Liver (tissue), 9 donors: ENCODE measurements around the gene RBM23. TPM values are rescaled to one million over a fixed set of nuclear protein-coding genes. Genes with fewer than 3 reads are reported as not detected.

Source experiments
- DNase-seq: peaks from one replicate; pipeline ENCODE4 v3.0.0-alpha.2; 2017; ENCODE audit warnings: low spot score
- H3K27ac ChIP-seq, 2 donors: one replicate each; pipeline ENCODE4 v1.7.0; 2013; ENCODE audit warnings: inconsistent platforms in 2 of 2, low read length in 2 of 2, control low read depth in 1 of 2, low read depth in 1 of 2, mild to moderate bottlenecking in 1 of 2
- H3K27me3 ChIP-seq, 4 donors: one replicate each; pipeline versions ENCODE4 v1.6.1 to v1.7.0; 2013; ENCODE audit warnings: low read length in 3 of 4, inconsistent platforms in 1 of 4, mild to moderate bottlenecking in 1 of 4, moderate library complexity in 1 of 4; ENCODE audit not compliant: control insufficient read depth in 4 of 4, insufficient read depth in 4 of 4
- H3K36me3 ChIP-seq, 4 donors: one replicate each; pipeline versions ENCODE4 v1.6.1 to v1.7.0; 2013; ENCODE audit warnings: low read length in 3 of 4, mild to moderate bottlenecking in 3 of 4, low read depth in 1 of 4, moderate library complexity in 1 of 4; ENCODE audit not compliant: control insufficient read depth in 4 of 4, insufficient read depth in 3 of 4
- H3K4me1 ChIP-seq, 4 donors: one replicate each; pipeline versions ENCODE4 v1.6.1 to v1.7.0; 2013; ENCODE audit warnings: low read length in 3 of 4, mild to moderate bottlenecking in 3 of 4, moderate library complexity in 1 of 4; ENCODE audit not compliant: control insufficient read depth in 4 of 4, insufficient read depth in 4 of 4
- H3K4me3 ChIP-seq, 3 donors: one replicate each; pipeline versions ENCODE4 v1.6.1 to v1.7.0; 2013; ENCODE audit warnings: low read length in 3 of 3, control low read depth in 1 of 3, low read depth in 1 of 3, mild to moderate bottlenecking in 1 of 3
- H3K9ac ChIP-seq, 2 donors: one replicate each; pipeline ENCODE4 v1.7.0; 2013; ENCODE audit warnings: low read length in 2 of 2, mild to moderate bottlenecking in 2 of 2, moderate library complexity in 2 of 2, control low read depth in 1 of 2, low read depth in 1 of 2
- H3K9me3 ChIP-seq, 4 donors: one replicate each; pipeline versions ENCODE4 v1.6.1 to v1.7.0; 2013; ENCODE audit warnings: low read length in 3 of 4; ENCODE audit not compliant: control insufficient read depth in 4 of 4
- EGR1 ChIP-seq, 2 donors: IDR thresholded peaks; 2 replicates each; pipeline ENCODE4 v1.6.1; 2016 to 2018; ENCODE audit warnings: antibody characterized with exemption in 2 of 2, low read depth in 2 of 2
- FOXA2 ChIP-seq: IDR thresholded peaks from 2 replicates; pipeline ENCODE4 v1.6.1; 2016; ENCODE audit warnings: antibody characterized with exemption
- GABPA ChIP-seq, 2 donors: IDR thresholded peaks in 1 of 2; conservative IDR thresholded peaks in 1 of 2; 2 replicates each; pipeline ENCODE4 v1.6.1; 2016; ENCODE audit warnings: antibody characterized with exemption in 2 of 2, mild to moderate bottlenecking in 1 of 2, moderate library complexity in 1 of 2
- HNF4A ChIP-seq, 2 donors: conservative IDR thresholded peaks; 2 replicates each; pipeline ENCODE4 v1.6.1; 2016; ENCODE audit warnings: antibody characterized with exemption in 2 of 2, mild to moderate bottlenecking in 2 of 2
- HNF4G ChIP-seq: IDR thresholded peaks from 2 replicates; pipeline ENCODE4 v1.6.1; 2016; ENCODE audit warnings: antibody characterized with exemption
- JUND ChIP-seq, 2 donors: IDR thresholded peaks; 2 replicates each; pipeline ENCODE4 v1.6.1; 2016; ENCODE audit warnings: antibody characterized with exemption in 2 of 2
- NR2F2 ChIP-seq: IDR thresholded peaks from 2 replicates; pipeline ENCODE4 v1.6.1; 2016; ENCODE audit warnings: antibody characterized with exemption
- RAD21 ChIP-seq, 2 donors: IDR thresholded peaks; 2 replicates each; pipeline ENCODE4 v1.6.1; 2016; ENCODE audit warnings: antibody characterized with exemption in 2 of 2, mild to moderate bottlenecking in 2 of 2
- RXRA ChIP-seq, 2 donors: IDR thresholded peaks; 2 replicates each; pipeline ENCODE4 v1.6.1; 2017 to 2018; ENCODE audit warnings: antibody characterized with exemption in 2 of 2, mild to moderate bottlenecking in 1 of 2
- SP1 ChIP-seq: IDR thresholded peaks from 2 replicates; pipeline ENCODE4 v1.6.1; 2018; ENCODE audit warnings: antibody characterized with exemption, mild to moderate bottlenecking
- TAF1 ChIP-seq: conservative IDR thresholded peaks from 2 replicates; pipeline ENCODE4 v1.6.1; 2016; ENCODE audit warnings: antibody characterized with exemption, mild to moderate bottlenecking
- YY1 ChIP-seq: IDR thresholded peaks from 2 replicates; pipeline ENCODE4 v1.6.1; 2016; ENCODE audit warnings: antibody characterized with exemption, mild to moderate bottlenecking
- WGBS: extraction: QIAGEN DNeasy Blood & Tissue Kit; methylation state at CpG from one replicate; pipeline ENCODE4 v1.1.7; 2013; 5-methylcytosine and 5-hydroxymethylcytosine counted together
- polyA plus RNA-seq, 2 donors: library from polyadenylated mRNA; stranded (reverse) in 1 of 2; unstranded in 1 of 2; fragments of 200-250 nt in 1 of 2; fragments of >200 nt in 1 of 2; fragmentation: Nextera tagmentation in 1 of 2; extraction: Ambion mirVana in 1 of 2; gene quantifications; one replicate each; pipeline versions ENCODE4 v1.2.1 to v1.2.3, GENCODE V29; 2013 to 2015
- total RNA-seq, 2 donors: library from RNA; depleted of rRNA; stranded (reverse); fragments of >200 nt; gene quantifications; one replicate each; pipeline ENCODE4 v1.2.3, GENCODE V29; 2014
- TF ChIP-seq, protein P1 (sequence below): IDR thresholded peaks from 2 replicates; pipeline ENCODE4 v1.6.1; 2016; ENCODE audit warnings: antibody characterized with exemption
- TF ChIP-seq, protein P2 (sequence below): IDR thresholded peaks from 2 replicates; pipeline ENCODE4 v1.6.1; 2016; ENCODE audit warnings: antibody characterized with exemption
- TF ChIP-seq, protein P3 (sequence below): fragments of 150-350 bp; IDR thresholded peaks from 2 replicates; pipeline ENCODE4 v1.5.1; 2017; ENCODE audit warnings: improper control_type of control experiment, low read depth, low read length; ENCODE audit not compliant: missing input control
- TF ChIP-seq, protein P4 (sequence below): IDR thresholded peaks from 2 replicates; pipeline ENCODE4 v1.6.1; 2016; ENCODE audit warnings: antibody characterized with exemption
- TF ChIP-seq, protein P5 (sequence below): IDR thresholded peaks from 2 replicates; pipeline ENCODE4 v1.6.1; 2016; ENCODE audit warnings: antibody characterized with exemption, mild to moderate bottlenecking
- donor health status: healthy.
- donor health status: healthy.
- donor health status: healthy.
- donor health status: healthy.
- donor health status: healthy.

Gene RBM23
- total and polyA plus RNA-seq, 4 donors, result 22.3 to 242 (median 31.4) TPM

DNA sequence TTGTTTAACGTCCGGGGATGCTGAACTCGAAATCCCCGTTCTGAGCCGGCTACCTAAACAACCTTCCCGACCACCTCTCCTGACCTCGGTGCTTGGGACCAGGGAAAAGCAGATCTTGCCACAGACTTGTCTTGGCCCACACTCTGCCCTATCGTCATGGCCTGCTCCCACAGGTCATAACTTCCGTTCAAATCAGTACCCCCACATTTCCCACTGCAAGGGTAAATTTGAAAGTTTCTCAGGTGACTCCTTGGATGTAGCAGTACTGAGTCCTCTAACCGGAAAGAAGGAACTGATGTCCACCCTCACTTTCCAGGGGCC, 612 bp upstream of the RBM23 start:
- TF ChIP-seq EGR1 (IDR thresholded peaks at IDR 0.05; ENCODE audit: low read depth in 2 of 2) (no peak), SP1 (no peak), HNF4A (conservative IDR thresholded peaks at IDR 0.05) (no peak), TAF1 (no peak), YY1 (no peak), JUND (IDR thresholded peaks at IDR 0.05) (no peak), FOXA2 (no peak), RXRA (IDR thresholded peaks at IDR 0.05) (no peak), RAD21 (IDR thresholded peaks at IDR 0.05) (no peak), HNF4G (no peak), NR2F2 (no peak), GABPA (IDR thresholded peaks at IDR 0.05 in 1 of 2, conservative IDR thresholded peaks at IDR 0.05 in 1 of 2) (no peak)
- TF ChIP-seq, protein P1, sequence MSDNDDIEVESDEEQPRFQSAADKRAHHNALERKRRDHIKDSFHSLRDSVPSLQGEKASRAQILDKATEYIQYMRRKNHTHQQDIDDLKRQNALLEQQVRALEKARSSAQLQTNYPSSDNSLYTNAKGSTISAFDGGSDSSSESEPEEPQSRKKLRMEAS, result no peak
- TF ChIP-seq, protein P2, sequence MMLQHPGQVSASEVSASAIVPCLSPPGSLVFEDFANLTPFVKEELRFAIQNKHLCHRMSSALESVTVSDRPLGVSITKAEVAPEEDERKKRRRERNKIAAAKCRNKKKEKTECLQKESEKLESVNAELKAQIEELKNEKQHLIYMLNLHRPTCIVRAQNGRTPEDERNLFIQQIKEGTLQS, result no peak
- TF ChIP-seq, protein P3, sequence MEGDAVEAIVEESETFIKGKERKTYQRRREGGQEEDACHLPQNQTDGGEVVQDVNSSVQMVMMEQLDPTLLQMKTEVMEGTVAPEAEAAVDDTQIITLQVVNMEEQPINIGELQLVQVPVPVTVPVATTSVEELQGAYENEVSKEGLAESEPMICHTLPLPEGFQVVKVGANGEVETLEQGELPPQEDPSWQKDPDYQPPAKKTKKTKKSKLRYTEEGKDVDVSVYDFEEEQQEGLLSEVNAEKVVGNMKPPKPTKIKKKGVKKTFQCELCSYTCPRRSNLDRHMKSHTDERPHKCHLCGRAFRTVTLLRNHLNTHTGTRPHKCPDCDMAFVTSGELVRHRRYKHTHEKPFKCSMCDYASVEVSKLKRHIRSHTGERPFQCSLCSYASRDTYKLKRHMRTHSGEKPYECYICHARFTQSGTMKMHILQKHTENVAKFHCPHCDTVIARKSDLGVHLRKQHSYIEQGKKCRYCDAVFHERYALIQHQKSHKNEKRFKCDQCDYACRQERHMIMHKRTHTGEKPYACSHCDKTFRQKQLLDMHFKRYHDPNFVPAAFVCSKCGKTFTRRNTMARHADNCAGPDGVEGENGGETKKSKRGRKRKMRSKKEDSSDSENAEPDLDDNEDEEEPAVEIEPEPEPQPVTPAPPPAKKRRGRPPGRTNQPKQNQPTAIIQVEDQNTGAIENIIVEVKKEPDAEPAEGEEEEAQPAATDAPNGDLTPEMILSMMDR, result no peak
- TF ChIP-seq, protein P4, sequence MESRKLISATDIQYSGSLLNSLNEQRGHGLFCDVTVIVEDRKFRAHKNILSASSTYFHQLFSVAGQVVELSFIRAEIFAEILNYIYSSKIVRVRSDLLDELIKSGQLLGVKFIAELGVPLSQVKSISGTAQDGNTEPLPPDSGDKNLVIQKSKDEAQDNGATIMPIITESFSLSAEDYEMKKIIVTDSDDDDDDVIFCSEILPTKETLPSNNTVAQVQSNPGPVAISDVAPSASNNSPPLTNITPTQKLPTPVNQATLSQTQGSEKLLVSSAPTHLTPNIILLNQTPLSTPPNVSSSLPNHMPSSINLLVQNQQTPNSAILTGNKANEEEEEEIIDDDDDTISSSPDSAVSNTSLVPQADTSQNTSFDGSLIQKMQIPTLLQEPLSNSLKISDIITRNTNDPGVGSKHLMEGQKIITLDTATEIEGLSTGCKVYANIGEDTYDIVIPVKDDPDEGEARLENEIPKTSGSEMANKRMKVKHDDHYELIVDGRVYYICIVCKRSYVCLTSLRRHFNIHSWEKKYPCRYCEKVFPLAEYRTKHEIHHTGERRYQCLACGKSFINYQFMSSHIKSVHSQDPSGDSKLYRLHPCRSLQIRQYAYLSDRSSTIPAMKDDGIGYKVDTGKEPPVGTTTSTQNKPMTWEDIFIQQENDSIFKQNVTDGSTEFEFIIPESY, result no peak
- TF ChIP-seq, protein P5, sequence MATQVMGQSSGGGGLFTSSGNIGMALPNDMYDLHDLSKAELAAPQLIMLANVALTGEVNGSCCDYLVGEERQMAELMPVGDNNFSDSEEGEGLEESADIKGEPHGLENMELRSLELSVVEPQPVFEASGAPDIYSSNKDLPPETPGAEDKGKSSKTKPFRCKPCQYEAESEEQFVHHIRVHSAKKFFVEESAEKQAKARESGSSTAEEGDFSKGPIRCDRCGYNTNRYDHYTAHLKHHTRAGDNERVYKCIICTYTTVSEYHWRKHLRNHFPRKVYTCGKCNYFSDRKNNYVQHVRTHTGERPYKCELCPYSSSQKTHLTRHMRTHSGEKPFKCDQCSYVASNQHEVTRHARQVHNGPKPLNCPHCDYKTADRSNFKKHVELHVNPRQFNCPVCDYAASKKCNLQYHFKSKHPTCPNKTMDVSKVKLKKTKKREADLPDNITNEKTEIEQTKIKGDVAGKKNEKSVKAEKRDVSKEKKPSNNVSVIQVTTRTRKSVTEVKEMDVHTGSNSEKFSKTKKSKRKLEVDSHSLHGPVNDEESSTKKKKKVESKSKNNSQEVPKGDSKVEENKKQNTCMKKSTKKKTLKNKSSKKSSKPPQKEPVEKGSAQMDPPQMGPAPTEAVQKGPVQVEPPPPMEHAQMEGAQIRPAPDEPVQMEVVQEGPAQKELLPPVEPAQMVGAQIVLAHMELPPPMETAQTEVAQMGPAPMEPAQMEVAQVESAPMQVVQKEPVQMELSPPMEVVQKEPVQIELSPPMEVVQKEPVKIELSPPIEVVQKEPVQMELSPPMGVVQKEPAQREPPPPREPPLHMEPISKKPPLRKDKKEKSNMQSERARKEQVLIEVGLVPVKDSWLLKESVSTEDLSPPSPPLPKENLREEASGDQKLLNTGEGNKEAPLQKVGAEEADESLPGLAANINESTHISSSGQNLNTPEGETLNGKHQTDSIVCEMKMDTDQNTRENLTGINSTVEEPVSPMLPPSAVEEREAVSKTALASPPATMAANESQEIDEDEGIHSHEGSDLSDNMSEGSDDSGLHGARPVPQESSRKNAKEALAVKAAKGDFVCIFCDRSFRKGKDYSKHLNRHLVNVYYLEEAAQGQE, result no peak
- H3K9ac ChIP-seq, result peak overlapping the region in 1 of 2 donors; percentile 75
- H3K27me3 ChIP-seq, result no peaks in the 10 kb centered on the region
- H3K4me1 ChIP-seq, result peaks cover 10 to 33% (median 21%) of the 10 kb centered on the region in 4 donors
- H3K9me3 ChIP-seq, result no peaks in the 10 kb centered on the region
- H3K27ac ChIP-seq, result peak overlapping the region; percentile 58 to 84
- H3K4me3 ChIP-seq, result peak overlapping the region in 2 of 3 donors; percentile 23 to 44
- peaks cover 7 to 37% (median 25%) of the 10 kb centered on the region in 4 donors for H3K36me3 ChIP-seq
- 15% methylated on average over 10 of the region's 10 CpGs for WGBS
- no peak for DNase-seq
